Measurements from ENCODE around the gene SAE1. TPM values are rescaled to one million over a fixed set of nuclear protein-coding genes. Genes with fewer than 3 reads are reported as not detected.
"Not testable (repeated sequence)": the region's sequence is repeated elsewhere in the genome, so short reads cannot be mapped to it uniquely, and the experiment has no call there.

SAE1 gene
- total and polyA plus RNA-seq, 2 experiments from 2014 or later: 143 to 177 TPM

- peak overlapping the region; percentile 35 for H3K9ac ChIP-seq
- no peak for TF ChIP-seq EZH2 (IDR thresholded peaks at IDR 0.05; ENCODE audit: insufficient read depth, poor library complexity, severe bottlenecking)
- no peak for TF ChIP-seq EZH2phosphoT487 (IDR thresholded peaks at IDR 0.05; ENCODE audit: insufficient read depth, low read depth)
- WGBS, 2 experiments (ENCODE audit: low coverage in 1 of 2, low lambda C conversion rate in 2 of 2, missing lambda C conversion rate in 2 of 2): 62 to 72% methylated on average over 2 of the region's 2 CpGs
Observed at GRCh38 chr19:47134545-47134944, 3.9 kb downstream of the SAE1 start.

GRCh38 chr19:47135156-47135555 lies 4.5 kb downstream of the SAE1 start:
- in situ Hi-C loops (cut with MboI): no loop called here
- Histone ChIP-seq H3F3A (ENCODE audit: insufficient read depth) (peaks cover 9% of the 10 kb centered on the region; the same call in 1 of the 2 replicates), H3K27me3 (replicated peaks; ENCODE audit: insufficient read depth) (no peaks in the 10 kb centered on the region), H3K4me2 (ENCODE audit: unreplicated experiment) (peak overlapping the region; percentile 6), H2AFZ (no peak overlapping the region), H3K4me3 (no peak overlapping the region), H3K79me2 (ENCODE audit: insufficient read depth) (peaks cover 94% of the 10 kb centered on the region), H3K9me3 (ENCODE audit: low read depth) (no peaks in the 10 kb centered on the region), H3K9ac (peak overlapping the region; percentile 35), H4K20me1 (ENCODE audit: insufficient read depth) (no peaks in the 10 kb centered on the region), H3K4me1 (ENCODE audit: insufficient read depth) (peaks cover 11% of the 10 kb centered on the region), H3K27ac (no peak overlapping the region), H3K9me2 (ENCODE audit: insufficient read depth) (no peaks in the 10 kb centered on the region), H3K36me3 (ENCODE audit: low read depth) (no peaks in the 10 kb centered on the region)
- WGBS, 2 experiments (ENCODE audit: low coverage in 1 of 2, low lambda C conversion rate in 2 of 2, missing lambda C conversion rate in 2 of 2): 58 to 62% methylated on average over 3 of the region's 3 CpGs
- DNase-seq: no peak
- TF ChIP-seq EZH2 (IDR thresholded peaks at IDR 0.05; ENCODE audit: insufficient read depth, poor library complexity, severe bottlenecking) (no peak), EZH2phosphoT487 (IDR thresholded peaks at IDR 0.05; ENCODE audit: insufficient read depth, low read depth) (no peak)

More at GRCh38 chr19:47134545-47134944, 3.9 kb downstream of the SAE1 start:
- Histone ChIP-seq H2AFZ (no peak overlapping the region), H3K9me3 (ENCODE audit: low read depth) (no peaks in the 10 kb centered on the region), H3K27me3 (replicated peaks; ENCODE audit: insufficient read depth) (no peaks in the 10 kb centered on the region), H4K20me1 (ENCODE audit: insufficient read depth) (no peaks in the 10 kb centered on the region), H3K4me2 (ENCODE audit: unreplicated experiment) (peak overlapping the region; percentile 6), H3K4me3 (no peak overlapping the region), H3F3A (ENCODE audit: insufficient read depth) (peaks cover 13% of the 10 kb centered on the region; the same call in 1 of the 2 replicates), H3K27ac (no peak overlapping the region), H3K4me1 (ENCODE audit: insufficient read depth) (peaks cover 11% of the 10 kb centered on the region), H3K36me3 (ENCODE audit: low read depth) (no peaks in the 10 kb centered on the region), H3K9me2 (ENCODE audit: insufficient read depth) (no peaks in the 10 kb centered on the region), H3K79me2 (ENCODE audit: insufficient read depth) (peaks cover 88% of the 10 kb centered on the region)
- no peak for DNase-seq
- in situ Hi-C loops (cut with MboI): no loop called here

- H3K9me3 ChIP-seq (ENCODE audit: low read depth); H3K27me3 ChIP-seq (replicated peaks; ENCODE audit: insufficient read depth); H4K20me1 ChIP-seq (ENCODE audit: insufficient read depth); in situ Hi-C loops (cut with MboI); H3K4me3 ChIP-seq; H3K9me2 ChIP-seq (ENCODE audit: insufficient read depth); H2AFZ ChIP-seq; H3K4me2 ChIP-seq (ENCODE audit: unreplicated experiment); H3K9ac ChIP-seq: not testable (repeated sequence)
- Histone ChIP-seq H3F3A (ENCODE audit: insufficient read depth) (peaks cover 24% of the 10 kb centered on the region), H3K79me2 (ENCODE audit: insufficient read depth) (peaks cover 100% of the 10 kb centered on the region), H3K27ac (peak overlapping the region; percentile 31), H3K36me3 (ENCODE audit: low read depth) (peaks cover 13% of the 10 kb centered on the region), H3K4me1 (ENCODE audit: insufficient read depth) (peaks cover 26% of the 10 kb centered on the region)
- 39 to 52% methylated on average over 7 of the region's 7 CpGs for WGBS, 2 experiments (ENCODE audit: low coverage in 1 of 2, low lambda C conversion rate in 2 of 2, missing lambda C conversion rate in 2 of 2)
- DNase-seq: peak; percentile 57
Observed at GRCh38 chr19:47141252-47141651, 10.6 kb downstream of the SAE1 start.

- Histone ChIP-seq H2AFZ (no peak overlapping the region), H3K27ac (peak overlapping the region; percentile 31), H3K4me2 (ENCODE audit: unreplicated experiment) (no peak overlapping the region), H3K4me3 (no peak overlapping the region), H3K79me2 (ENCODE audit: insufficient read depth) (peaks cover 100% of the 10 kb centered on the region), H3K36me3 (ENCODE audit: low read depth) (peaks cover 15% of the 10 kb centered on the region), H3K9me2 (ENCODE audit: insufficient read depth) (no peaks in the 10 kb centered on the region), H3K9ac (no peak overlapping the region), H4K20me1 (ENCODE audit: insufficient read depth) (no peaks in the 10 kb centered on the region), H3F3A (ENCODE audit: insufficient read depth) (peaks cover 24% of the 10 kb centered on the region), H3K4me1 (ENCODE audit: insufficient read depth) (peaks cover 26% of the 10 kb centered on the region), H3K27me3 (replicated peaks; ENCODE audit: insufficient read depth) (no peaks in the 10 kb centered on the region), H3K9me3 (ENCODE audit: low read depth) (no peaks in the 10 kb centered on the region)
- peak; percentile 31 for DNase-seq
- in situ Hi-C loops (cut with MboI): no loop called here
- TF ChIP-seq EZH2 (IDR thresholded peaks at IDR 0.05; ENCODE audit: insufficient read depth, poor library complexity, severe bottlenecking) (no peak), EZH2phosphoT487 (IDR thresholded peaks at IDR 0.05; ENCODE audit: insufficient read depth, low read depth) (no peak)
Observed at GRCh38 chr19:47141695-47142094, 11.1 kb downstream of the SAE1 start.

GRCh38 chr19:47142779-47143178 lies 12.1 kb downstream of the SAE1 start:
- H3K4me2 ChIP-seq (ENCODE audit: unreplicated experiment): peak overlapping the region; percentile 4
- TF ChIP-seq EZH2phosphoT487 (IDR thresholded peaks at IDR 0.05; ENCODE audit: insufficient read depth, low read depth) (no peak), EZH2 (IDR thresholded peaks at IDR 0.05; ENCODE audit: insufficient read depth, poor library complexity, severe bottlenecking) (no peak)
- WGBS, 2 experiments (ENCODE audit: low coverage in 1 of 2, low lambda C conversion rate in 2 of 2, missing lambda C conversion rate in 2 of 2): 76 to 83% methylated on average over 5 of the region's 5 CpGs
- peaks cover 100% of the 10 kb centered on the region for H3K79me2 ChIP-seq (ENCODE audit: insufficient read depth)
- H3K36me3 ChIP-seq (ENCODE audit: low read depth): peaks cover 20% of the 10 kb centered on the region
- no peaks in the 10 kb centered on the region for H3K9me2 ChIP-seq (ENCODE audit: insufficient read depth)
- H3F3A ChIP-seq (ENCODE audit: insufficient read depth): peaks cover 24% of the 10 kb centered on the region
- DNase-seq: peak; percentile 67
- H3K9me3 ChIP-seq (ENCODE audit: low read depth): no peaks in the 10 kb centered on the region
- in situ Hi-C loops (cut with MboI): no loop called here
- peaks cover 26% of the 10 kb centered on the region for H3K4me1 ChIP-seq (ENCODE audit: insufficient read depth)
- no peaks in the 10 kb centered on the region for H3K27me3 ChIP-seq (replicated peaks; ENCODE audit: insufficient read depth)
- no peak overlapping the region for H3K9ac ChIP-seq
- H3K27ac ChIP-seq: peak overlapping the region; percentile 31
- H3K4me3 ChIP-seq: no peak overlapping the region
- no peak overlapping the region for H2AFZ ChIP-seq
- no peaks in the 10 kb centered on the region for H4K20me1 ChIP-seq (ENCODE audit: insufficient read depth)
